GM18508 (cell line): ENCODE results near the gene FBLIM1.
"Not testable (repeated sequence)": the region's sequence is repeated elsewhere in the genome, so short reads cannot be mapped to it uniquely, and the experiment has no call there.

ENCODE experiments used
- ATAC-seq: cut with Tn5 transposase; IDR thresholded peaks from one replicate; pipeline ENCODE4 v1.9.1; 2021; ENCODE audit warnings: moderate number of reproducible peaks; ENCODE audit not compliant: insufficient read depth, unreplicated experiment

FBLIM1 gene

DNA sequence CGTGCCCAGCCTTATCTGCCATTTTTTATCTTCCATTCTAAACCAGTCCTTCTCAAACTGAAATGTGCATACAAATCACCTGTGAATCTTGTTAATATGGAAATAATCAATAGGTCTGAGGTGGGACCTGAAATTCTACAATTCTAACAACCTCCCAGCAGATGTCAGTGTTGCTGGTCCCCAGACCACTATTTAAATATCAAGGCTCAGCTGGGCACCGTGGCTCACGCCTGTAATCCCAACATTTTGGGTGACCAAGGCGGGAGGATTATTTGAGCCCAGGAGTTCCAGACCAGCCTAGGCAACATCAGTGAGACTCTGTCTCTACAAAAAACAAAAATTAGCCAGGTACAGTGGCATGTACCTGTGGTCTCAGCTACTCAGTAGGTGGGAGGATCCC is 44.8 kb downstream of the FBLIM1 start:
- no peak for ATAC-seq

DNA sequence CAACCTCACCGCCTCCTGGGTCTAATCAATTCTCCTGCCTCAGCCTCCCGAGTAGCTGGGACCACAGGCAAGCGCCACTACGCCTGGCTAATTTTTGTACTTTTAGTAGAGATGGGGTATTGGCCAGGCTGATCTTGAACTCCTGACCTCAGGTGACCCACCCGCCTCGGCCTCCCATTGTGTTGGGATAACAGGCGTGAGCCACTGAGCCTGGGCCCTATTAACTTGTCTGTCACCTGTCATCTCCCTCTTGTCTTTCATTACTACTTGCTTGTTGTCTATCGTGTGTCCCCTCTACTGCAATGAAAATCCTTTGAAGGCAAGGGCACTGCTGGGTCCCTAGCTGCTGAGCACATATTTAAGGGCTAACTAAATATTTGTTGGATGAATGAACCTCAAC is 45.5 kb downstream of the FBLIM1 start:
- no peak for ATAC-seq

DNA sequence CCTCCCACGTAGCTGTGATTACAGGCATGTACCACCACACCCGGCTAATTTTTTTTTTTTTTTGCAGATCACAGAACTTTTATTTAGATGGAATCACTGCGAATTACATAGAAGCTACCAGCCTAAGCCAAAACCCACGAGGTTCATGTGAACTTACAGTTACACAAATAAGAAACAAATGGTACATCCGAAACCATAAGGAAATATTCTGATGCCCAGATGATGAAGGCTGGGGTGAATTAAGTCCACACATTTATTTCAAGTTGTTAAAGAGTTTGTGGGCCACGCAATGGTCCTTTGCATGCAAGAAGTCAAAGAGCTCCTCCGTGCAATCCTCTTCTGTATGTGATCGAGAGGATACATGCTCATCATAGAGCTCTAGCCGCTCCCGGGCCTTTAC is 48.5 kb downstream of the FBLIM1 start:
- no peak for ATAC-seq

DNA sequence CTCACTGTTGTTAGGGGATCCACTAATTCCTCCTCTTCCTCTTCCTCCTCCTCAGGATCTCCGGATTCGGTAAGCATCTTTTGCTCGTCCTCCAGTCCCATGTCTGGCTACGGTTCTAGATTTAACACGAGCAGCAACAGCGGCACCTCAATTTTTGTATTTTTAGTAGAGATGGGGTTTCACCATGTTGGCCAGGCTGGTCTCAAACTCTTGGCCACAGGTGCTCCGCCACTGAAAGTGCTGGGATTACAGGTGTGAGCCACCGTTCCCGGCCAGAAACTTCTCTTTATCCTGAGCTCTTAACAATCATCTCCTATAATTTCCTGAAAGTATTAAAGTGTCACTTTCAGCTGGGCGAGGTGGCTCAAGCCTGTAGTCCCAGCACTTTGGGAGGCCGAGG is 49.0 kb downstream of the FBLIM1 start, which contains the start of gene UQCRHL:
UQCRHL (minus strand) TSS at position 101 of the 400 bp plus-strand sequence; CDS start at position 101, 0 bp downstream.
- ATAC-seq, result not testable (repeated sequence)

DNA sequence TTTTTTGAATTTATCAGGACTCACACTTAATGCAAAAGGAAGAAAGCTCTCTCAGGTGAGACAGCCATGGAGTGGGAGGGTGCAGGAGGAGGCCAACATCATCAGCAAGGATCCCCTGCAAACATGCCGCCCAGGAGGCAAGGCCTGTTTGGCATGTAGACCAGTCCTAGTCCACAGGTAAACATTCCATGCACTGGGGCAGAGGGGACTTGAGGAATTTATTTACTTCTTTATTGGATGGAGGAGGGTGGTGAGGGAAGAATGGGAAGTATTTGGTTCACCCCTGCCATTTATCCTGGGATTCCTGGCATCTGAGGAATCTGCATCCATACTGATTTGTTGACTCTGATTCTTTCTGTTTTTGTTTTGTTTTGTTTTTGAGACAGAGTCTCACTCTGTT is 50.4 kb downstream of the FBLIM1 start:
- no peak for ATAC-seq

DNA sequence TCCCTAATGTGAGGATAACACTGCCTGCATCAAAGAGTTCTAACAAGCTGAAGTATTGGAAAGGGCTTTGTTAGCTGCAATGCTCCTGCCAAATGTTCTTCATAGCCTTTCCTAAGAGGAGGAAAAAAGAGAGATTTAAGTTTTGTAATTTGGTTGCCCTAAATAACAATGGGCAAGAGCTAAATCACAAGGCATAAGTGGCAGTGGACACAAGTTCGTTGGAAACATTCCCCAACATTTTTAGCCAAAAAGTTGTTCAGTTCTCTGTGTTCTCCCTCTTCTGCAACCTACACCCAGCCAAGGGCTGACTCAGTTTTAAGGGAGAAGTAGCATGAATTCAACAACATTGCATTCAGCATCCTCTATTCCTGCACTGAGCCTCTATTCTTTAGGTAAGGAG is 51.5 kb downstream of the FBLIM1 start:
- ATAC-seq, result no peak

DNA sequence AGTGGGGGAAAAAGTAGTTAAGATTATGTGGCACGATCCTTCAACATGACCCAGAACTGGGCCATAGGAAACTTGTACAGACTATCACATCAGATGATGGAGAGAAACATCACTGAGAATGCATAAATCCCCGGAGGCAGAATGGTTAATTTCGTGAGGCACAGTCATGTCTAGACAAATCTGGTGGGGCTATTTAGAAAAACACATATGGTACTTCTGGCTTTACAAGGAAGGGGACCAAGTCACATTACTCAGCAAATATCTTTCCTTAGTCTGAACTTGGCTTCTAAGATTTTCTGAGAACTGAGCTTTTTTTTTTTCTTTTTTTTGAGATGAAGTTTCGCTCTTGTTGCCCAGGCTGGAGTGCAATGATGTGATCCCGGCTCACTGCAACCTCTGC is 58.1 kb downstream of the FBLIM1 start:
- ATAC-seq, result no peak

DNA sequence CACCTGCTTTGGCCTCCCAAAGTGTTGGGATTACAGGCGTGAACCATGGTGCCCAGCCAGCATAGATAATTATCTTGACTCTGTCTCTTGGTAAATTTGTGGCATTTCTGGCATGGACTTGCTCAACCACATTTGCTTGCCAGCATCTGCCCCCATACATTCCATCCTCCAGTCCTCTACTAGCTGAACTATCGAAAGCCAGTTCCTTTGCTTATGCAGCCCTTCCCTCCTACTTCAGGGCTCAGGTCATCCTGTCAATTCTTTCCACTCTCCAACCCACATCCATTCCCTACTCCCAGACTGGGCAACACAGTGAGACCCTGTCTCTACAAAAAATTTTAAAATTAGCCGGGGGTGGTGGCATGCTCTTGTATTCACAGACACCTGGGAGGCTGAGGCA is 61.9 kb downstream of the FBLIM1 start:
- no peak for ATAC-seq

DNA sequence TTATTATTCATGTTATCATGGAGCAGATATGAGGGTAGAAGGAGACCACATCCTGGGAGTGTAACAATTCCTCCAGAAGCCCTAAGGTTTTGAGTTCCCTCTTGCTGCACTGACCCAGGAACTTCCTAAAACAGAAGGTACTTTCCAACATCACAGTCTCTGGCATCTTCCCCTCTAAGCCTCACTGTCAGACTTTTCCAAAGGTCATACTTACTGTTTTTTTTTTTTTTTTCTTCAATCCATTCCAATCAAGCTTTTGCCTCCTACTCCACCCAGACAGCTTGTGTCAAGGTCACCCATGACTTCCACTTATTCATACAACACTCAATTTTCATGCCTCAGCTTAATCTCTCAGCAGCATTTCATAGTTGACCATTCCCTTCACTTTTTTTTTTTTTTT is 67.2 kb downstream of the FBLIM1 start:
- no peak for ATAC-seq

DNA sequence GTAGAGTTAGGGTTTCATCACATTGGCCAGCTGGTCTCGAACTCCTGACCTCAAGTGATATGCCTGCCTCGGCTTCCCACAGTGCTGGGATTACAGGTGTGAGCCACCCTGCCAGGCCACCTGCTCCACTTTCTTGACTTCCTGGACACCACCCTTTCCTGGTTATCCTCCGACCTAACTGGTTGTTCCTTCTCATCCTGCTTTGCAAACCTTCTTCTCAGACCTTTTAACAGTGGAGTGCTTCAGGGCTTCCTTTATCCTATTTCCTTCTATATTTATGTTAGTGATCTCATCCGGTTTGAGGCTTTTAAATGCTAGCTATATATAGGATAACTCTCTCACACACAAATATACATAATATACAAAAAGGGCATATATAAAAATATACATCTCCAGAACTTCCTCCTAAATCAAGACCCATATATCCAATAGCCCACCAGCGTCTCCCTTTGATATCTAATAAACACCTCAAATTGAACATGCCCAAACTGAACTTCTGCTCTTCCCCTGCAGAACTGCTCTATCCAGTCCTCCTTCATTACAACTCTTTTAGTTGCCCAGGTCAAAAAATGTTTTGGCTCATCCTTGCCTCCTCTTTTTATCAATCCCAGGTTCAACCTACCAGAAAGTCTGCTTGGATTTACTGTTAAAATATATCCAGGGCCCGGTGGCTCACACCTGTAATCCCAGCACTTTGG is 68.4 kb downstream of the FBLIM1 start:
- no peak for ATAC-seq

DNA sequence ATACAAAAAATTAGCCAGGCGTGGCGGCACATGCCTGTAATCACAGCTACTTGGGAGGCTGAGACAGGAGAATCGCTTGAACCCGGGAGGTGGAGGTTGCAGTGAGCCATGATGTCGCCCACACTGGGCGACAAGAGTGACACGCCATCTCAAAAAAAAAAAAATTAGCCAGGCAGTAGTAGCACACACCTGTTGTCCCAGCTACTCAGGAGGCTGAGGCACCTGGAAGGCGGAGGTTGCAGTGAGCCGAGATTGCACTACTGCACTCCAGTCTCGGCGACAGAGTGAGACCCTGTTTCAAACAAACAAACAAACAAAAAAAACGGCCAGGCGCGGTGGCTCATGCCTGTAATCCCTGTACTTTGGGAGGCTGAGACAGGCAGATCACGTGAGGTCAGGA is 69.0 kb downstream of the FBLIM1 start:
- not testable (repeated sequence) for ATAC-seq

DNA sequence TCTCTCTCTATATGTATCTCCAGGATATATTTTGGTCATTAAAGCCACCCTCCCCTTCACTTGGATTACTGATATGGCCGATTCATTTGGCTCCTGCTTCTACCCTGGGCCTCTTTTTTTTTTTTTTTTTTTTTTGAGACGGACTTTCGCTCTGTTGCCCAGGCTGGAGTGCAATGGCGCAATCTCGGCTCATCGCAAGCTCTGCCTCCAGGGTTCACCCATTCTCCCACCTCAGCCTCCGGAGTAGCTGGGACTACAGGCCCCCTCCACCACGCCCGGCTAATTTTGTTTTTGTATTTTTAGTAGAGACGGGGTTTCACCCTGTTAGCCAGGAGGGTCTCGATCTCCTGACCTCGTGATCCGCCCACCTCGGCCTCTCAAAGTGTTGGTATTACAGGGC is 70.3 kb downstream of the FBLIM1 start:
- ATAC-seq, result not testable (repeated sequence)

DNA sequence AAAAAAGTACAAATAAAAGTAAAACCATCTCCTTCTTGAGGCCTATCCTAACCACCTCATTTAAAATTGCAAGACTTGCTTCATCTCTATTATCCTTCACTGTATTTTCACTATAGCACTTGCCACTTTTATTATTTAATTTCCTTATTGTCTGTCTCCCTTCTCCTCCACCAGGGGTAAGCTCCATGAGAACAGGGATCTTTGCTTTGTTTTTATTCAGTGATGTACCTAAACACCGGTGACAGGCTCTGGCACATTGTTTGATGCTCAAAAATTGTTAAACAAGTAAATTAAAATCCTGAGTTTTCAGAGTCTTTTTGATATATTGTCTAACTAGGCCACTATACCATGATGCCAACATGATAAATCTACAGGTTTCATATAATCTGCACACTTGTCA is 71.7 kb downstream of the FBLIM1 start:
- no peak for ATAC-seq

DNA sequence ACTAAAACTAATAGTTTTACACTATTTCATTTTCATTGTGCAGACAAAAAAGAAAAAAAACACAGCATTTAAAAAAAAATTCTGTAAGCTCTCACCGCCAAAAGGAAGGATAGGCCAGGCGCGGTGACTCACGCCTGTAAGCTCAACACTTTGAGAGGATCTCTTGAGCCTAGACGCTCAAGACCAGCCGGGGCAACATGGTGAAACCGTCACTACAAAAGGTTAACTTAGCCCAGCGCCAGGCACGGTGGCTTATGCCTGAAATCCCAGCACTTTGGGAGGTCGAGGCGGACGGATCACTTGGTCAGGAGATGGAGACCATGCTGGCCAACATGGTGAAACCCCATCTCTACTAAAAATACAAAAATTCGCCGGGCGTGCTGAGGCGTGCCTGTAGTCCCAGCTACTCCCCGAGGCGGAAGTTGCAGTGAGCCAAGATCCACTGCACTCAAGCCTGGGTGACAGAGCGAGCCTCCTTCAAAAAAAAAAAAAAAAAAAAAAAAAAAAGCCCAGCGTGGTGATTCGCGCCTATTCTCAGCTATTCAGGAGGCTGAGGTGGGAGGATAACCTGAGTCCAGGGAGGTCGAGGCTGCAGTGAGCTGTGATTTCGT is 74.6 kb downstream of the FBLIM1 start:
- ATAC-seq, result no peak

DNA sequence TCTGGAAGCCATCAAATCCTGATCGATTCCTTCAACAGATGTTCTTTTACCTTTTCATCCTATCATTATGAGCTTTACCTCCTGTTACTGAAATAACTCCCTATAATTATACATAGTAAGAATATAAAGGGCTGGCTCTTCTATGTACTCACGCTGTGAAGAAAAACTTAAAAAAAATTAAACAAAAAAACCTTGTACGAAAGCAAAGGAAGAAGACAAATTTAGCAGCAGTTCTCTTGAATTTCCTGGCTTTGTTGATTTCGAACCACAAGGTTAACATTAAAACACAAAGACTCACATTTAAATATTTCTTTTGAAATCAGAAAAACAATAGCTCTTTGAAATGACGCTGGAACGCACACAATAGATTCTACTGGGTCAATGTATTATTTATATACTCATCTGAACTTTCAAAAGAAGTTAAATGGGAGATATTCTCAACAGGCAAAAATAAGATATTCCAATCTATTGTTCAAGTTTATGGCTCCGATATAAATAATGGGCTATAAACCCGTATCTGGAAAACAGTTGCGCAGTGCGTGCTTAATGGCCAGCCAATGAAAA is 75.3 kb downstream of the FBLIM1 start:
- ATAC-seq, result no peak

DNA sequence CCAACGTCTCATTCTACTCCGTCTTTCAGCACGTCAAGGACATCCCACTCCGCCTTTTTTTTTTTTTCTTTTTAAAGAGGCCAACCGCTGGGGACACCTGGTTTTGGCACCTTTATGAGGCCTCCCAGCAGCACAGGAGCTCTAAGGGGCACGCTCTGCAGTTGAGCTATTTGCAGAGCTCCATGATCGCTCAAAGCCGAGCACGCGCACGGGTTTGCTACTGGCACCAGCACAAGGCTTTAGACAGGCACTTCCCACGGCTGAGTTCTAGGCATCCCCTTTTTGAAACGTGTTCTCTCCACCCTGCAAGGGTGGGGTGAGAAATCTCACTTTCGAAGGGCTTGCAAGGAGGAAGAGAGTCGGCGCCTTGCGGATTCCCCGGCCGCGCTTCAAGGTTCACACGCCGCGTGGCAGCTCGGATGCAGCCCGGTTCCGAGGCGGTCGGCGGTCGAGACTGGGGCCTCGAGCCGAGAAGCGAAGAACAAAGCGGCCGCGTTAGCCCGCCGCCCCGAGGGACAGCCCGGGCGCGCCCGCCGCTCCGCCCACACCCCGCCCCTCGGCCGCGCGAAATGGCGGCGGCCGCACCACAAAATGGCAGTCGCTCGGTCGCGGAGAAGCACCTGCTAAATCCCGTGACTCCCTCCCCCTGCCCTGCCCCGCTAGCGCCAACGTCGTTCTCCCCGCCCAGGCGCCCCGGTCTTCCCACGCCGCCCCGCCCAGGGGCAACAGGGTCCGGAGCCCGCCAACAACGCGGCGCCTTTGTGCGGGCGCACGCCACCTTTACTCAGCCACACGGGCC is 76.0 kb downstream of the FBLIM1 start:
- ATAC-seq, result no peak

DNA sequence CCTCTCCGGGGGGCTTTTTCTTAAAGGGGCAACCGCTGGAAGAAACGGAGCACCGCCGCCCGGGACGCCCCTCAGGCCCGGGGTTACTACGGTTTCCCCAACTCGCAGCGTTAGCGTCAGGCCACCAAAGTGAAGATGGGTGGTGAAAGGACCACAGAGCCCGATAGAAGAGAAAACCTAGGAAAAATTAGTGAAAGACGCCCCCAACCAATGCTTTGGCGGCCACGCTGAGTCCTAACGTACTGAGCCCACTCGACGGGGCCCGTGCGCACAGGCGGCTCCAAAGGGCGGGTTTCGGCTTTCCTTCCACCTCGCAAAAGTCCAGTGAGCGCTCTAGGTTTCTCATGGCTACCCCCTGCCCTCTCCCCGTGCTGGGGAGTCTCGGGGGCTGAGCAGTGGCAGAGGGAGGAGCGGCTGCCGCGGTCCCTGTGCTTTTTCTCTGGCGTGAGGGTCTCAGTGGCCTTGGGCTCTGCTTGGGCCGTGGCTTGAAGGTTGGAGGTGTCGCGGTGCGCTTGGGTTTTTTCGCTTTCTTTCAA is 76.7 kb downstream of the FBLIM1 start:
- no peak for ATAC-seq

DNA sequence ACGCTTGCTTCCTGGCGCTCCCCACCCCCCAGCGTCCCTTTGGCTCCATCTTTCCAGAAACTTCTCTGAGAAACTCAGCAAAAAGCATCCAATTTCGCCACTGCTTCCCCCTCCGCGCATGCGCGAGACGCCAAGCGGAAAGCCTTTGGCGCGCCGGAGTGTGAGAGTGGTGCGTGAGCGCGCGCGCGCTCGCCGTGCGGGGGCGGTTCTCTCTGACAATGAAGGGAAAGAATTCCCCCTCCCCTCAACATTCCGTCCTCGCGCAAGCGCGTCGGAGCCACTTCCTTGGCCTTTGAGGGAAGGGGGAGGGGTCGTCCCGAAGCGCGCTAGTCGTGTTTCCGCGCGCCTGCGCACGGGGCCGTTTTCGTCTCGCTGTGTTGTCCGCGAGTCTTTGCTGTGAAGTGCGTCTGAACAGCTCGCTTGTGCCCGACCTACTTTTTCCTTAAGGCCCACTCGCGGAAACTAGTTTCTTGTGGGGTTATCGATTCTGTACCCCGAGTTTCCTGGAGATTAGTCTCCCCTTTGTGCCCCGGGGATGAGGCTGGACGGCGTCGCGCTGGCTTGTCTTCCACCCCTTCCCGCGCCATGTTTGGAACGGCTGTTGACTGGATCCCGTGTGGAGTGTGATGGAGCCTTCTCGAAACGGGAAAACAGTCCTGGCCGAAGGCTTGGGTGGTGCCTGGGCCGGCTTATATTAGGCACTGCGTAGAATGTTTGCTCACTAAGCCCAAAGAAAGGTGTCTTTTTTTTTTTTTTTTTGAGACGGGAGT is 77.3 kb downstream of the FBLIM1 start:
- ATAC-seq, result no peak
